Adrenal gland (tissue), 12 donors: ENCODE data around the gene CAMK2A. TPM values are rescaled to one million over a fixed set of nuclear protein-coding genes. Genes with fewer than 3 reads are reported as not detected.

Source experiments
- DNase-seq, 7 donors: peaks; one replicate each; pipeline ENCODE4 v3.0.0-alpha.2; 2019 to 2020
- H3K27ac ChIP-seq, 5 donors: fragments of 200-600 bp; sonication (generic) in 4 of 5; 1 replicate in 3 of 5; 2 replicates in 2 of 5; pipeline versions ENCODE4 v1.5.1 to v1.8.0; 2016 to 2020; ENCODE audit warnings: mild to moderate bottlenecking in 1 of 5
- H3K27me3 ChIP-seq: fragments of 200-600 bp; 2 replicates; pipeline ENCODE4 v1.8.0; 2021
- H3K36me3 ChIP-seq, 2 donors: fragments of 200-600 bp; replicated peaks in 1 of 2; 1 replicate in 1 of 2; 2 replicates in 1 of 2; pipeline versions ENCODE4 v1.5.1 to v1.8.0; 2018 to 2022
- H3K4me1 ChIP-seq, 2 donors: fragments of 200-600 bp; replicated peaks in 1 of 2; 1 replicate in 1 of 2; 2 replicates in 1 of 2; pipeline versions ENCODE4 v1.5.1 to v1.8.0; 2018 to 2021
- H3K4me3 ChIP-seq, 4 donors: fragments of 200-600 bp; sonication (generic) in 3 of 4; one replicate each; pipeline ENCODE4 v1.5.1; 2016 to 2018
- H3K9me3 ChIP-seq, 3 donors: fragments of 200-600 bp; sonication (generic) in 1 of 3; replicated peaks in 1 of 3; 1 replicate in 2 of 3; 2 replicates in 1 of 3; pipeline versions ENCODE4 v1.5.1 to v1.8.0; 2016 to 2021
- POLR2A ChIP-seq, 2 donors: fragments of 450-650 bp; IDR thresholded peaks; one replicate each; pipeline ENCODE4 v1.6.1; 2017; ENCODE audit warnings: antibody characterized with exemption in 2 of 2, mild to moderate bottlenecking in 2 of 2, moderate library complexity in 1 of 2
- WGBS, 4 donors: extraction: QIAGEN DNeasy Blood & Tissue Kit in 2 of 4; methylation state at CpG; one replicate each; pipeline versions ENCODE4 v1.1.5 to v1.1.7; 2013 to 2017; 5-methylcytosine and 5-hydroxymethylcytosine counted together
- intact Hi-C, 2 donors: fragments of 100-400 bp; cut with DNase I; formaldehyde crosslinking; loops; one replicate each; pipeline versions ENCODE4 v1.14.1 to v1.15.0; 2022 to 2023
- polyA plus RNA-seq, 3 donors: library from polyadenylated mRNA; stranded (reverse); fragments of 200-250 nt in 2 of 3; fragments of 350-450 nt in 1 of 3; fragmentation: Illumina TruSeq in 1 of 3; extraction: RNeasy Lipid Tissue Mini Kit (QIAGEN cat#74804) in 1 of 3; gene quantifications; one replicate each; pipeline ENCODE4 v1.2.3, GENCODE V29; 2013 to 2014
- total RNA-seq, 9 donors: library from RNA; depleted of rRNA in 4 of 9; stranded (reverse); fragments of >200 nt in 4 of 9; fragments of 120-200 nt in 1 of 9; fragmentation: NEBNext Ultra II Directional in 1 of 9; extraction: Animal tissue kit (Norgen Biotek cat#: 25700) in 1 of 9; gene quantifications; one replicate each; pipeline versions ENCODE4 v1.1.0 to v1.2.4, GENCODE V29; 2013 to 2023
- TF ChIP-seq, protein P1 (sequence below), 6 experiments: fragments of 450-650 bp in 4 of 6; fragments of 200-600 bp in 2 of 6; sonication (generic) in 1 of 6; IDR thresholded peaks; 1 replicate in 5 of 6; 2 replicates in 1 of 6; pipeline versions ENCODE4 v1.5.1 to v1.8.0; 2016 to 2021; ENCODE audit warnings: antibody characterized with exemption in 6 of 6, mild to moderate bottlenecking in 2 of 6, moderate library complexity in 1 of 6
- donor health status: healthy with polysubstance abuse.
- donor health status: Bipolar disorder and iron deficiency.
- donor health status: DM: yes; HTN: yes; CAD: no.
- donor health status: DM: no; HTN: no; CAD: no.
- donor health status: DM: no; HTN: no; CAD: no.
- donor health status: DM: yes; HTN: yes; CAD: no.

Gene CAMK2A
- total and polyA plus RNA-seq, 12 donors = 0.23 to 1.3 (median 0.64) TPM; not detected in 3

DNA sequence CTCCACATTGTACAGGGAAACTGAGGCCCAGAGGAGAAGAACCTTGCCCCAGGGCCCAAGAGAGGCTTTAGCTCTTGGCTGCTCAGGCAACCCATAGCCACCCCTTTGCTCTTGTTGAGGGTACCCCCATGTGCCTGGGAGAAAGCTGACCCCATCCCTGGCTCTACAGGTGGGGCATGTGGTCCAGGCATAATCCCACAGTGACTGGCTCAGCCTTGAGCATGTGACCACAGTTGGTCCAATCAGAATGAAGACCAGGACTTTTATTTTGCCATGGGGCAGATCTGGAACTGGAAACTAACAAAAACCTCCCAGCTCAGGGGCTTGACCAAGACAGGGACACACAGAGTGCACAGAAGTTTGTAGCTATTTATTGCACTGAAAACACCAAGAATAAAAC lies 70.4 kb downstream of the CAMK2A start:
- no peak overlapping the region for H3K4me3 ChIP-seq
- no peaks in the 10 kb centered on the region for H3K9me3 ChIP-seq
- intact Hi-C loops = loop anchor here (5.0 to 10.0 kb wide), 4 partner anchors 57 to 387 kb away; no protein-coding TSS in a partner anchor
- no peaks in the 10 kb centered on the region for H3K36me3 ChIP-seq
- H3K27ac ChIP-seq = no peak overlapping the region
- DNase-seq = no peak
- no peaks in the 10 kb centered on the region for H3K4me1 ChIP-seq
- peaks cover 5% of the 10 kb centered on the region for H3K27me3 ChIP-seq
- TF ChIP-seq, protein P1, sequence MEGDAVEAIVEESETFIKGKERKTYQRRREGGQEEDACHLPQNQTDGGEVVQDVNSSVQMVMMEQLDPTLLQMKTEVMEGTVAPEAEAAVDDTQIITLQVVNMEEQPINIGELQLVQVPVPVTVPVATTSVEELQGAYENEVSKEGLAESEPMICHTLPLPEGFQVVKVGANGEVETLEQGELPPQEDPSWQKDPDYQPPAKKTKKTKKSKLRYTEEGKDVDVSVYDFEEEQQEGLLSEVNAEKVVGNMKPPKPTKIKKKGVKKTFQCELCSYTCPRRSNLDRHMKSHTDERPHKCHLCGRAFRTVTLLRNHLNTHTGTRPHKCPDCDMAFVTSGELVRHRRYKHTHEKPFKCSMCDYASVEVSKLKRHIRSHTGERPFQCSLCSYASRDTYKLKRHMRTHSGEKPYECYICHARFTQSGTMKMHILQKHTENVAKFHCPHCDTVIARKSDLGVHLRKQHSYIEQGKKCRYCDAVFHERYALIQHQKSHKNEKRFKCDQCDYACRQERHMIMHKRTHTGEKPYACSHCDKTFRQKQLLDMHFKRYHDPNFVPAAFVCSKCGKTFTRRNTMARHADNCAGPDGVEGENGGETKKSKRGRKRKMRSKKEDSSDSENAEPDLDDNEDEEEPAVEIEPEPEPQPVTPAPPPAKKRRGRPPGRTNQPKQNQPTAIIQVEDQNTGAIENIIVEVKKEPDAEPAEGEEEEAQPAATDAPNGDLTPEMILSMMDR (IDR thresholded peaks at IDR 0.05) = no peak
- TF ChIP-seq POLR2A (IDR thresholded peaks at IDR 0.05) = no peak

DNA sequence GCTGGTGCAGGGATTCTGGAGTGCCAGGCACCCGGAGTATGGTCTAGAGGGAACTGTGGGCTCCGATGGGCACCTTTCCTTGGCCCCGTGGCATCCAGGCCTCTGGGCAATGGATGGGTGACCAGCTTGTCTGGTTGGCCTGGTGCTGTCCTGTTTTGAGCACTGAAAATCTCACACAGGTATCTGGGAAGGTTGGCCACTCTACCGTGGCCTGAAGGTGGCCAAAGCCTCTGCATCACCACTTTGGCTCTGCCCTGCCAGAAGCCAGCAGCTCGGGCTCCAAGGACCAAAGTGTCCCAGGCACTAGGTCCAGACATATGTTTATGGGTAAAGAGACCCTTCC lies 70.9 kb downstream of the CAMK2A start:
- 63 to 78% (median 68%) methylated on average over 5 of the region's 5 CpGs; no CpG with 5 or more reads in 1 of the 4 donors for WGBS, 4 donors
- TF ChIP-seq POLR2A (IDR thresholded peaks at IDR 0.05) = no peak
- TF ChIP-seq, protein P1 (IDR thresholded peaks at IDR 0.05) = no peak
- intact Hi-C loops = loop anchor here (5.0 to 10.0 kb wide), 4 partner anchors 56 to 386 kb away; no protein-coding TSS in a partner anchor

DNA sequence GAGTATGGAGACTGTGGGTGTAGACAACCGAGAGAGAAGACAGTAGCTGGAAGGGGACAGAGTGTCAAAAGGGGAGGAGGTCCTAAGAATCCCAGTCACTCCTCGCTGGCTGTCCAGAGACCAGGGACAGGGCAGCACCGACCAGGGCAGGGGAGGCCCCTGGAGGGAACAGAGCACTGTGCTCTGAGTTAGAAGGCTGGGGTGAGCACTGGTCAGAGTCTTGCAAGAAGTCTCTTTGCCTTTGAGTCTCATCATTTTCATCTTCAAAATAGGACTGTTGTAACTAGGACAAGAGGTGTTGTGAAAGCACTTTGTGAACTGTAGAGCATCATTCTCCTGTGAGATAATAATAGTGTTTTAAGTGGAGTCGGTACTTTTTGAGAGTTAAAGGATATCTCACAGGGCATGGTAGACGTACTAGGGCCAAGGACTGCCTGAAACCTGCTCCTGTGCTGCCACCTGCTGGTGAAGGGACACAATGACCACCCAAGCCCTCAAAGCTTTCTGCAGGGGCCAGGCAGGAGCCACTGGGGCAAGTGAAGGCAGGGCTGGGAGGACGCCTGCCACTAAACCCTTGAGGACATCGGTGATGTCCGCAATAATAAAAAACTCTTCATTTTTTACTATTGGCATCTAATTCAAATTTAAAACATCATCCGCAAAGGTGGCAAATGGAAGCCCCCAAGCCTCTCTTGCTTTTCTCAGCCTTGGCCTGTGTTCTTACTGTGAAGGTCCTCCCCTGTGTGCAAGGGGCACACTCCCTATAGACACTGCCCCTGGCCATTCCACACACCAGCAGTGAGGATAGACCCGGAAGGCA lies 71.5 kb downstream of the CAMK2A start:
- WGBS, 4 donors = 26 to 28% (median 27%) methylated on average over 10 of the region's 10 CpGs
- H3K4me1 ChIP-seq = no peaks in the 10 kb centered on the region
- H3K27me3 ChIP-seq = peaks cover 5% of the 10 kb centered on the region
- no peaks in the 10 kb centered on the region for H3K36me3 ChIP-seq
- TF ChIP-seq POLR2A (IDR thresholded peaks at IDR 0.05) = no peak
- TF ChIP-seq, protein P1 (IDR thresholded peaks at IDR 0.05) = peak; percentile 87 to 95 (median 94)
- H3K9me3 ChIP-seq = no peaks in the 10 kb centered on the region
- no peak overlapping the region for H3K27ac ChIP-seq
- intact Hi-C loops = loop anchor here (5.0 to 10.0 kb wide), 4 partner anchors 56 to 386 kb away; no protein-coding TSS in a partner anchor
- DNase-seq = peak; percentile 78 to 92 (median 84)
- H3K4me3 ChIP-seq = no peak overlapping the region

More for the DNA sequence above, 70.9 kb downstream of the CAMK2A start:
- Histone ChIP-seq H3K9me3 (no peaks in the 10 kb centered on the region), H3K4me1 (no peaks in the 10 kb centered on the region), H3K27ac (no peak overlapping the region), H3K27me3 (peaks cover 5% of the 10 kb centered on the region), H3K4me3 (no peak overlapping the region), H3K36me3 (no peaks in the 10 kb centered on the region)
- DNase-seq = no peak

DNA sequence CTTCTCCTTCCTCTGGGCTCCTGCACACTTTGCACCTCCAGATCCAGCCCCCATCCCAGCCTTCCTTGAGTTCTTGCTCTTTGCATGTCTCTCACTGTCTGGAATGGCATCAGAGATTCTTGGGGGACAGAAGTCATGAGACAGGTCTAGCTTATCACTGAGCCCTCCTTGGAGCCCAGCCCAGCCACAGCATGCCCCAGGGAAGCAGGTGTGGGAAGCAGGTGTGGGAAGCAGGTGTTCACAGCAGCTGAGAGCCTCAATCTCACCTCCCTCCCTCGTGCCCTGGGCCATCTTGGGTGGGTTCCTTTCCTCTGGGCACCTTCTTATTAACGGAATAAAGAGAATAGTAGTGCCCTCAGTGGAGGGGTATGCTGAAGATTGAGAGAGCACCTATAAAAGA lies 72.5 kb downstream of the CAMK2A start:
- Histone ChIP-seq H3K27me3 (peaks cover 5% of the 10 kb centered on the region), H3K9me3 (no peaks in the 10 kb centered on the region), H3K4me3 (no peak overlapping the region), H3K27ac (no peak overlapping the region), H3K36me3 (no peaks in the 10 kb centered on the region), H3K4me1 (no peaks in the 10 kb centered on the region)
- intact Hi-C loops = loop anchor here (5.0 to 10.0 kb wide), 4 partner anchors 55 to 385 kb away; no protein-coding TSS in a partner anchor
- no peak for DNase-seq
- TF ChIP-seq, protein P1 (IDR thresholded peaks at IDR 0.05) = no peak
- no peak for TF ChIP-seq POLR2A (IDR thresholded peaks at IDR 0.05)
- WGBS, 4 donors = 59 to 65% (median 62%) methylated on average over 2 of the region's 2 CpGs
